ENCODE results near the gene SELENOI.
A peak's percentile ranks its signal among the peaks of the same experiment; 100 is the strongest.
"Not testable (repeated sequence)": the region's sequence is repeated elsewhere in the genome, so short reads cannot be mapped to it uniquely, and the experiment has no call there.

SELENOI gene

DNA sequence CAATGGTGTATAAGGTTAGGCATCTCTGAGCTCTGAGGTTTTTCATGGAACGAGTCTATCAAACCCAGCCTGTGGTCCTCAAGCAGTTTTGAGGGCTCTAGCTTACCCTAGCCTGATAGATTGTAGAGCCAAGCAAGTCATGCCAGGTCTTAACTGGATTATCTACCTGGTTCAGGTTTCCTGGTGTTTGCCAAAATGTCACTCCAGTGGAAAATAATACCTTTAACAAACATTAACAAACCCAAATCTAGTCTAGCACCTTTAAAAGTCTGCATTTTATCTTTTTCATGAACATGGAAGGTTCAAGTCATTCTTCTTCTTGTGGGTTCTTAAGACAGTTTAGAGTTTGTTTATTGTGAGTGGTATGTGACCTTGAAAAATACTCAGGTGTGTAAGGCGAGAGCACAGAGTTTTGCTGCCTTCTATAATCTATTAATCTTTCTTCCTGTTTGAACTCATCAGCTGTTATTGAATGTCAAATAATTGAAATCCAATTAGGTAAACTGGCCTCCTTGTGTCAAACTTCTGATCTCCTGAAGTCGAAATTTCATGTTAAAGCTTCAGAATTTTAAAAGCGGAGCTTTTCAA lies 14.0 kb downstream of the SELENOI start:
- DNase-seq, result no peak

DNA sequence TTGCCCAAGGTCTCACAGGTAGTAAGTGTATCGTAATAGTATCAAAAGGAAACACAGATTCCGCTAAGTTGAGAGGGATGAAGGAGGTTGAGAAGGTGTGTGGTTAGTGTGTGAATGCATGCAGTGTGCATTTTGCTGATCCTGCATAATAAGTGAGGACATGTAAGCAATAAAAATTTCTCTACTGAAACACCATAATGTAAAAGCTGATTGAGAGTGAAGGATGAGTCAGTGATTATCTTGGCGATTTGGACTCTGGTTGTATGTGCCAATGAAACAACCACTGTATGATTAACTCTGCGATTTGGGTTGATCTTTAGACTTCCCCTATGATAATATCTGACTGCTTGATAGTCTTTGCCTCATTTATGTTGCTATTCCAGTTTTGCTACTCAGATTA lies 17.4 kb downstream of the SELENOI start:
- peak in 1 of 5 donors; percentile 26 for DNase-seq

DNA sequence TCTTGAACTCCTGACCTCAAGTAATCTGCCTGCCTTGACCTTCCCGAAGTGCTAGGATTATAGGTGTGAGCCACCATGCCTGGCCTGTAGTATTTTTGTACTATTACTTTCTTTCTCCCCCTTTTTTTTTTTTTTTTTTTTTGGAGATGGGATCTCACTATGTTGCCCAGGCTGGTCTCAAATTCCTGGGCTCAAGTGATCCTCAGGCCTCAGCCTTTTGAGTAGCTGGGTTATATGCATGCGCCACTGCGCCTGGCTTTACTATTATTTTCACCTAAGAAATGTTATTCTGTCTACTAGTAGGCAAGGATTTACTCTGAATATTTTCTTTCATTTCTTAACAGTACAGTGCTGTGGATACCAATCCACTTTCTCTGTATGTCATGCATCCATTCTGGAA lies 18.0 kb downstream of the SELENOI start:
- no peak for DNase-seq

DNA sequence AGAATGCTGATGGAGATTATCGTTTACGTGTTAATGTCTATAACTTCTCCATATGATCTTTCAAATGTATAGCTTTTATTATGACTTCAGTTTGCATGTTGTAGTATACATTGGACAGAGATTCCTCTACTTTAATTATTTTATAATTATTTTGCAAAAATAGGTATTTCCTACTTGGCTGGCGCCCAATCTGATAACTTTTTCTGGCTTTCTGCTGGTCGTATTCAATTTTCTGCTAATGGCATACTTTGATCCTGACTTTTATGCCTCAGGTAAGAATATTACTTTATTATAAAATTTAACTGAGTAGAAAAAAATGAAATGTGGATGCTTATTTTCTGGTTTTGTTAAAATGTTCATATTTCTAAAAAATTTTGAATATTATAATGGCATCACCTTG lies 18.7 kb downstream of the SELENOI start:
- DNase-seq, result no peak

DNA sequence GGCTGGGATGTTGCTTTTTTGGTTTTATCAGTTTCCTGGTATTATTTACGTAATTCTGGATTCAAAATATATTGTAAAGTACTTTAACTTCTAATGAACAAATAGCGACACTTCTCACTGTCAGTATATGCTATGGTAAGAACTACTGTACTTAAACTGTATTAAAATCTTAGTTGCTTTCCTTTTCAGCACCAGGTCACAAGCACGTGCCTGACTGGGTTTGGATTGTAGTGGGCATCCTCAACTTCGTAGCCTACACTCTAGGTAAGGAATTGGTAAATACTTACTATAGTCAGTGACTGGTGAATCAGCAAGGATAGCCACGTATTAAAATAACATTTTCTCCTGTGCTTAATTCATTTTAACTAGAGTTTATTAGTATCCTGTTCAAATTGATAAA lies 21.0 kb downstream of the SELENOI start:
- DNase-seq, result no peak

DNA sequence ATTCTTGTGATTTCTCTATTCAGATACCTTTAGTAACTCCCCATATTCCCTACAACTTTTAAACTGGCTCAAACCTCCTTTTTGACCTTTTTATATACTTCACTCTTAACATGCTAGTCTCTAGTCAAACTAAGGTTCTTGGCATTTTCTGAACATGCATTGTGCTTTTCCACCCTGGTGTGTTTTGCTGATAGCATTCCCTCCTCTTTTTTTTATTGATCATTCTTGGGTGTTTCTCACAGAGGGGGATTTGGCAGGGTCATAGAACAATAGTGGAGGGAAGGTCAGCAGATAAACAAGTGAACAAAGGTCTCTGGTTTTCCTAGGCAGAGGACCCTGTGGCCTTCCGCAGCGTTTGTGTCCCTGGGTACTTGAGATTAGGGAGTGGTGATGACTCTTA lies 23.7 kb downstream of the SELENOI start:
- not testable (repeated sequence) for DNase-seq

DNA sequence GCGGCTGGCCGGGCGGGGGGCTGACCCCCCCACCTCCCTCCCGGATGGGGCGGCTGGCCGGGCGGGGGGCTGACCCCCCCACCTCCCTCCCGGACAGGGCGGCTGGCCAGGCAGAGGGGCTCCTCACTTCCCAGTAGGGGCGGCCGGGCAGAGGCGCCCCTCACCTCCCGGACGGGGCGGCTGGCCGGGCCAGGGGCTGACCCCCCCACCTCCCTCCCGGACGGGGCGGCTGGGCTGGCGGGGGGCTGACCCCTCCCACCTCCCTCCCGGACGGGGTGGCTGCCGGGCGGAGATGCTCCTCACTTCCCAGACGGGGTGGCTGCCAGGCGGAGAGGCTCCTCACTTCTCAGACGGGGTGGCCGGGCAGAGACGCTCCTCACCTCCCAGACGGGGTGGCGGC lies 25.0 kb downstream of the SELENOI start:
- not testable (repeated sequence) for DNase-seq

DNA sequence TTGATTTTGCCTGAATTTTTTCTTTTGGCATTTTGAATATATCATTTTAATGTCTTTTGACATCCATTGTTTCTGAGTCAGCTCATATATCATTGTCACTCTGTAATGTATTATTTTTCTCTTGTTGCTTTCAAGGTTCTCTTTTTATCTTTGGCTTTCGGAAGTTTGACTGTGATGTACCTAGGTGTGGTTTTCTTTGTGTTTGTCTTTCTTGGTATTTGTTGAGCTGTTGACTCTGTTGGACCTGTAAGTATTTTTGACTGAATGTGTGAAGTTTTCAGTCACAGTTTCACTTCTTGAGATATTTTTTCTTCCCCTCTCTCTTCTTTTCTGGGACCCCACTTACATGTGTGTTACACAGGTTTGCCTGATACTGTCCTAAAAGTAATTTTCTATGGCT lies 30.9 kb downstream of the SELENOI start:
- DNase-seq, result peak in 1 of 5 donors; percentile 38

DNA sequence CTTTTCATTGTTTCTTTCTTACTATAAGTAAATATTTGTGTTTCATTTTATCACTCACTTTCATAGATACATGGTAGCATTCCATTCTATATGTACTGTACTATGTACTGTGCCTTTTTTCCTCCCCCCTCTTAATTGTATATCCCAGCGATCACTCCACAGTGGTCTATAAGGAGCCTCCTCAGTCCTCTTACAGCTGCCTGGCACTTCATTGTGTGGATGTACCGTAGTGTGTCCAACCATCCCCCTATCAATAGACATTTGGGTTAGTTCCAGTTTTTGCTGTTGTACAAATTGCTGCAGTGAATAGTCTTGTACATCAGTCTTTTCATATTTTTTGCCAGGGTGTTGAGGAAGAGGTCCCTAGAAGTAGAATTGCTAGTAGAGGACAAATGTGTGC lies 34.3 kb downstream of the SELENOI start:
- DNase-seq, result no peak

DNA sequence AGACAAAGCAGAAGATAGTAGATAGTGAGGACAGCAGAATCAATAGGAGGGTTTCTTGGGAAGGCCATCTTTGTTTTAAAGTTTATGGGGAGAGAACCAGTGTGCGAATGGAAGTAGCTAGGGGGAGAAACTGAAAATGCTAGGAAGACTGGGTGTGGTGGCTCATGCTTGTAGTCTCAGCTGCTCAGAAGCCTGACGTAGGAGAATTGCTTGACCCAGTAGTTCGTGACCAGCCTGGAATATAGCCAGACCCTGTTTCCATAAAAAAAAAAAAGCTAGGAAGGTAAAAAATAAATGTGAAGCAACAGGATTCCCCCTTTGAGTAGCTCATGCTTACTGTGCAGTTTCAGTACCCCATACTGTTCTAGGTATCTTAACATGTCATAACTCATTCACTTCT lies 36.6 kb downstream of the SELENOI start:
- no peak for DNase-seq

DNA sequence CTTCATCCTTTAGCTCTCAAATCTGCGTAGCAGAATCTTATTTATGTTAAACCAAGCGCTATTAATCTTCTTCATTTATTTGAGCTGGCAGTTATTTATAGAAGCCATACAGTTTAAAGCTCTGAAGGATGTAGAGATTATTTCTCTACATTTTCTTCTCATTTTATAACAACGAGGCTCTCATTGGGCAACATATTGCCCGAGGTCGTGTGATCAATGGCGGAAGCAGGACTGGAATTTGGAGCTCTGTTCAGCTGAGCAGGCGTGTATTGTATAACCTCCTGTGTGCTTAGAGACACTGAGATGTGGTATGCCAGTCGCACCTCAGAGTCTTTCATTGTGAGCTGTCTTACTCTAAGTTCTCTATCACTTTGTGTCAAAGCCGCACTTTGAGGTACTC lies 38.2 kb downstream of the SELENOI start:
- no peak for DNase-seq

DNA sequence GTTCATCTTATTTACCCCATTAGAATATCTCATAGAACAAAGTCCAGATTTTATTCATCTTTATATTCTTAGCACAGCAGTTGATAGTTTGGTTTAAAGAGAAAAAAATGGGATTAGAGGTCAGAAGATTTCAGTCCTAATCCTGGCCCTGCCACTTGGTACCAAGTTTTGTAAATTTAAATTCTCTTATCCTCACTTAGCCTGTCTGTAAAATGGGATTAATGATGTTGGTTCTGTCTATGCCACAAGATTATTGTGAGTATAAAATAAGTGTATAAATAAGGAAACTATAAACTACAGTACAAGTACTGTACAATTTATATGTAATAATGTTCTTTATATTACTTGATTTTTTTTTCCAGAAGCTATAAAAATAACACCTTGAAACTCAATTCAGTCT lies 38.7 kb downstream of the SELENOI start:
- DNase-seq, result no peak

DNA sequence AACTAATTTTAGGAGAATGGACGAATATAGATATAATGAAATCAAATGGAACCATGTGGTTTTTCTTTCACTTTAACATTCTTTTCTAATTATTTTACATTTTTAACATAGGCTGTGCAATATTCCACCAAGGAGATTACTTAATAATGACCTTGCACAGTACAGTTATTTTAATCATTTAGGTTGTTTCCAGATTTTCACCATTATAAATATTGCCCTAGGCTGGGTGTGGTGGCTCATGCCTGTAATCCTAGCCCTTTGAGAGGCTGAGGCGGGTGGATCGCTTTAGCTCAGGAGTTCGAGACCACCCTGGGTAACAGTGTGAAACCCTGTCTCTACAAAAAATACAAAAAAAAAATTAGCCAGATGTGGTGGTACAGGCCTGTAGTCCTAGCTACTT lies 41.2 kb downstream of the SELENOI start:
- no peak for DNase-seq

DNA sequence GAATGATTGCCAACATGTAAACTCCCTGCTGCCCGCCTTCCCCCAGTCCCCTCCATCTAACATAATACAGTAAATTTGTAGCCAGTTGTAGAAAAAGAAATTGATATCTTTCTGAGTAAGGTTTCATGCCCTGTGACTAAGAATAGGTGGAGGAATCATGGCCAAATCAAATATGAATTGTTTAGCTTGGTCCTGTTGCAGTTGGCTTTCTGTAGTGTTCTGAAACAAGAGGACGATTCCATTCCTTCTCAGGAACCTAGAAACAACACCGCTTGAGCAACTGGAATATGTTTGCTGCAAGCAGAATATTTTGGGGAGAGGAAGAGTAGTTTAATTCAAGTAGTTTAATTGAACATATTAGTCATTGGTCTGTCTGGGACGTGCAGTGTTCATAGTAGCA lies 48.8 kb downstream of the SELENOI start:
- DNase-seq, result no peak

DNA sequence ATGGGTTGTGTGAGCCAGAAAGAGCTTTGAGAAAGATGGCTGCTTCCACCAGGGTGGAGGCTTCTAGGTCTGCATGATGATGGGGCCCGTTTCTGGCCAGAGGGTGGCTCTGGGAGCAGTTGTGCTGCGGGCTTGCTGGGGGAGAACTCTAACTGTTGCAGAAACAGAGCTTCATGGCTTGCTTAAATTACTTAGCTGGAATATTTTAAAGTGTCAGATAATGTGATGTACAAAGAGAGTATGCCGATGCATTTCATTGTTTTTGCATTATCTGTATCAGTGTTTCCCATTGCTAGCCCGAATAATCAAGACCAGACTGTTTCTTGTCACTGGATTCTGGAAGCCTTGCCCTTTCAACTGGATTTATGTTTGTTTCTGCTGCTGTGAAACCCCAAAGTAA lies 49.5 kb downstream of the SELENOI start:
- DNase-seq, result no peak

DNA sequence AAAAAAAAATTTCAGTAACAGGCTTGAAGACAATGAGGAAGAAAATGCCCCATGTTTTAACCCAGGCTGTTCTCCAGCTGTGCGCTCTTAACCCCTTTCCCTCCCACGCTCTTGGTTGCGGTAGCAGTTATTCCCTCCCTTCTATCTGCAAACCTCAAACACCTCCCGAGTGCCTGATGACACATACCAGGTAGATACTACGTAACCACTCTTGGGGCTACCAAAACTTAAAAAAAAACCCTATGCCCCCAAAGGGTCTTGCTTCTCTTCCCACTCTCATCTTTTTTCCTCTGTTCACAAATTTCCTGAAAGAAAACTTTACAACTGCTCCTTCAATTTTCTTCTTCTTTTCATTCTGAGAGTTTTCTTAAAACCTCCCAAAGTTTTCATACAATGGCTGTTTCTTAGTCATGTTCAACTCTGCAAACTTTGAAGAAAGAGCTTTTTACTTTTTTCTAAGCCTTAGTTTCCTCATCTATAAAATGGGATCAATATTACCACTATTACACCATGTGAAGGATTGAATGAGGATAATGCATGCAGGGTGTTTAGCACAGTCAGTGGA lies 50.9 kb downstream of the SELENOI start:
- DNase-seq, result no peak

DNA sequence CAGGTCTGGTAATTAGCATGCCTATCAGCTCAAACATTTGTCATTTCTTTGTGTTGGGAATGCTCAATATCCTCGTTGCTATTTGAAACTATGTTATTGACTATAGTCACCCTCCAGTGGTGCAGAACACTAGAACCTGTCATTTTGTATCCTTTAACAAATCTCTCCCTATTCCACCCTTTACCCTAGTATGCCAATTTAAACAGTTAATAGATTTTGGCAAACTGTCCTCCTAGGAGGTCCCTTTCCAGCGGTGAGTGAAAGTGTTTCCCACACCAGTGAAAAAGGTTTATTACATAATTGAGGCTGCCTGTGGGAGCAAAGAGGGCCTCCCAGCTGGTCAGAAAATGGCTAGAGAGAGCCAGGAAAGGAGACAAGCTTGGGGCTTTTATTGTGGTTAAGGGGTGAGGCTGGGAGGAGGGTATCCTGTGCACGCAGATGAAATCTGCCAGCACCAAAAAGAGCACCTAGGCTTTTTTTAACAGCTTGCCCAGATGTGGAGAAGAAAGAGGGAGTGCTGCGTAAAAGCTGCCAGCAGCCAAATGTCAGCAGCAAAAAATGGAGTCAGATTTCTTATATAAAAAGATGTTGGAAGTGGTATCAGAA lies 53.9 kb downstream of the SELENOI start:
- no peak for DNase-seq

DNA sequence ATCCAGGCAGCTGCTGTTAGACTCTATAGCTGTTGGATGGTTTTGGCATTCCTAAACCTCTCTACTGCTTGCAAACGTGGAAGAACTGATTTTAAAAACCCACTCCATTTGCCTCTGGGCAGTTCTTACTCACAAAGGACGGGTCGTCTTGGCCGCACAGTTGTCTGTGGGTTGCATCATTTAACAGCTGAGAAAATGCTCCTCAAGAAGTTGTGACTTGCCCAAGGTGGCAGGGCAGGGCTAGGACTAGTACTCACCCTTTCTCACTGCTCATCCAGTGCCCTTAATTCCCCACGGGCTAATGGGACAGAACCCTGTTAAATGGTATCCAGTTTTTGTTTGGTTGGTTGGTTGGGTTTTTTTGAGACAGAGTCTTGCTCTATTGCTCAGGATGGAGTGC lies 54.8 kb downstream of the SELENOI start:
- no peak for DNase-seq

DNA sequence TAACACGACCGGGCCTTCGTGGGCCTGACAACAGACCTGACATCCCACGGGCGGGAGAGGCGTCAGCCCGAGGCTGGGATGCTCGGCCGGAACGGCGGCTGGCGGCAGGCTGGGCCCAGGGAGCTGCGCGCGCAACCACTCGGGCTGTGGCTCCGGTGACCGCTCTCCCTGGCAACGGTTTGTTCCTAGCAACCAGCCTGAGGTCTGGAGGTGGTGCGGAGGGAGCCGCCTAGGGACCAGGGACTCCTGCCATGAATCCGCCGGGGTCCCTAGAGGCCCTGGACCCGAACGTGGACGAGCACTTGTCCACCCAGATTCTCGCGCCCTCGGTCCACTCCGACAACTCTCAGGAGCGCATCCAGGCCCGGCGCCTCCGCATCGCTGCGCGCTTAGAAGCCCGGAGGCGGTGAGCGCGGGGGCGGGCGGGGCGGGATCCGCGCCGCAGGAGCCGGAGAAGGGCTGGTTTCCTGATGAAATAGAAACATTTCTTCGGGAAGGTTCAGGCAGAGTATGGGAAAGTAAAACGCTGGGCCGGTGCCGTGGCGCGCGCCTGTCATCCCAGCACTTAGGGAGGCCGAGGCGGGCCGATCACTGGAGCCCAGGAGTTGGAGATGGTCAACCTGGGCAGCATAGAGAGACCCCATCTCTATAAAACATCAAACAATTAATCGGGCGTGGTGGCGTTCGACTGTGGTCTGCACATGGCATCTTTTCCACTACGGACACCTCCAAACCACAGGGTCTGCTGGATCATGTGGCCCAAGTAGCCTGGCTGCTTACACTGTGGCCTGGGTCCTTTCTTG lies 56.0 kb downstream of the SELENOI start, which contains the start of gene DRC1:
Gene DRC1 (plus strand): TSS at position 182 of the 803 bp plus-strand sequence. CDS start 70 bp downstream, at position 252.
- DNase-seq, result peak in 1 of 5 donors; percentile 24

DNA sequence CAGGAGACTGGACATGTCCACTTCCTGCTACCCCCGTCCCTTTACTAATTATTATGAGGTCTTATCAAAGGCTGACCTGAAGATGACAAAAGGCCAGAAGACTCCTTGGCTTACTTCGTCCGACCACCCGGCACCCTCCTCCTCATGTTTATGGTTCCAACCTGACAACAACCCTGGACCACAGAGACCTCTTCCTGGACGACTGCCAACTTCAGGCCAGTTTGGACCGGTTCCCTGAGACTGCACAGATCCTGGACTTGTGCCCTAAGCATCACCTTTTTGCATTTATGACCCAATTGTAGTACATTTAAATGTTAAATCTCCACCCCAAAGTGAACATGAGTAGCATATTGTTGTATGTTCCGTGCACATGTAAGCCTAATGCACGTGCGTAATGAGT lies 61.6 kb downstream of the SELENOI start:
- DNase-seq, result no peak

DNA sequence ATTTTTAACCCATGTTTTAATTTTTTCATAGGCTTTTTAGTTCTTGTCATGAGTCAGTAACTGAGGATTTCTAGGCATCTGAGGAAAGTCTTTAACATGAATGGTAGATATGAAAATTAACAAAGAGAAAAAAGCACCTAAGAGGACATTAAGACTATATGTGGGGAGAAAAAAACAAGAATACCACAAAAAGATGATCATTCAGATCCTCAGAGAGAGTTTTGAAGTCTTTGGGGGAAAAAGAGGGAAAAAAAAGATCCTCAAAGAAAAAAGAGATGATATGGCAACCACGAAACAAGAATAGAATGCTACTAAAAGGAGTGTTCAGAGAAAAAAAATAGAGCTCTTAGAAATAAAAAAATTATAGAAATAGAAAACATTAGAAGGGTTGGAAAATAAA lies 63.8 kb downstream of the SELENOI start:
- DNase-seq, result no peak

DNA sequence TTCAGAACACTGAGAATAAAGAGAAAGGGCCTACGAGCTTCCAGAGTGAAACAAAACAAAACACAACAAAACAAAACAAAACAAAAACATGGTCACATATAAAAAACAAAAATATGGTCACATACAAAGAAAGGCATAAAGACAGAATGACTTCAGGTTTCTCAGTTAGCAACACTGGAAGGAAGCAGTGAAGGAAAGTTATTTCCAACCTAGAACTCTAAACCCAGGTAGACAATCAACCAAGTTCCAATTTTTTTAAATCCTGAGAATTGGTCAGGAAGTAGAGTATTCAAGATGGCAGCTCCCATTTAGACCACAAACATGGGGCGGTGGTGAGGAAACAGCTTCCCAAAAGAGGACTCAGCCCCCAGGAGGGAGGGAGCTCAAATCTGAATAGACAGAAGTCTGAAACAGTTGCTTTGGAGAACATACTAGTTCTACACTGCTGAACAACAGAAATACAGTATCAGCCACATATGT lies 64.9 kb downstream of the SELENOI start:
- DNase-seq, result no peak

DNA sequence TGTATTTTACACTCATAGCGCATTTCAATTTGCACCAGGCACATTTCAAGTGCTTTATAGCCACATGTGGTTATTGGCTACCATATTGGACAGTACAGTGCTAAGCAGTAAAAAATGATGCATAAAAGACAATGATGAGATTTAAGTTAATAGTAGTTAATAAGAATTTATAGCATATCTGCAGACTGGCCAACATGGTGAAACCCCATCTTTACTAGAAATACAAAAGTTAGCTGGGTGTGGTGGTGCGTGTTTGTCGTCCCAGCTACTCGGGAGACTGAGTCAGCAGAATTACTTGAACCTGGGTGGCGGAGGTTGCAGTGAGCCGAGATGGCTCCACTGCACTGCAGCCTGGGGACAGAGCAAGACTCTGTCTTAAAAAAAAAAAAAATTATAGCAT lies 65.5 kb downstream of the SELENOI start:
- DNase-seq, result no peak
